Activated T-helper 9 cell treated with anti-CD3 and anti-CD28 coated beads, Interleukin-2, amount 50 U/mL, for 16 hours (primary cell): ENCODE results near the gene CITED4.

Experiments
- DNase-seq: peaks from one replicate; pipeline ENCODE4 v3.0.0-alpha.2; 2020; ENCODE audit warnings: low read depth

The CITED4 gene

GRCh38 chr1:40853885-40854170 lies 8.3 kb downstream of the CITED4 start:
- DNase-seq = no peak

- DNase-seq = no peak
Observed at GRCh38 chr1:40853113-40853884, 8.9 kb downstream of the CITED4 start.

- DNase-seq = no peak
Observed at GRCh38 chr1:40851643-40852042, 10.5 kb downstream of the CITED4 start.

- DNase-seq = peak; percentile 64
Observed at GRCh38 chr1:40849801-40850592, 12.2 kb downstream of the CITED4 start.

GRCh38 chr1:40848530-40849189 lies 13.5 kb downstream of the CITED4 start:
- no peak for DNase-seq

GRCh38 chr1:40847023-40847745 lies 15.0 kb downstream of the CITED4 start:
- DNase-seq = no peak

GRCh38 chr1:40845895-40846294 lies 16.3 kb downstream of the CITED4 start:
- DNase-seq = no peak

GRCh38 chr1:40844887-40845878 lies 17.0 kb downstream of the CITED4 start:
- DNase-seq = no peak

- no peak for DNase-seq
Observed at GRCh38 chr1:40844079-40844478, 18.1 kb downstream of the CITED4 start.

- DNase-seq = no peak
Observed at GRCh38 chr1:40842691-40843090, 19.5 kb downstream of the CITED4 start.

GRCh38 chr1:40842207-40842606 lies 20.0 kb downstream of the CITED4 start:
- no peak for DNase-seq

- no peak for DNase-seq
Observed at GRCh38 chr1:40841602-40842001, 20.6 kb downstream of the CITED4 start.

GRCh38 chr1:40840526-40841323 lies 21.4 kb downstream of the CITED4 start:
- DNase-seq = no peak

- DNase-seq = no peak
Observed at GRCh38 chr1:40839943-40840335, 22.2 kb downstream of the CITED4 start.

GRCh38 chr1:40838980-40839942 lies 22.9 kb downstream of the CITED4 start:
- no peak for DNase-seq

GRCh38 chr1:40838045-40838979 lies 23.9 kb downstream of the CITED4 start:
- no peak for DNase-seq

- no peak for DNase-seq
Observed at GRCh38 chr1:40837601-40838000, 24.6 kb downstream of the CITED4 start.

GRCh38 chr1:40836283-40836682 lies 25.9 kb downstream of the CITED4 start:
- DNase-seq = no peak
